ENCODE measurements around the gene CHST2.

CHST2 gene

GRCh38 chr3:143092191-143092590 lies 27.4 kb upstream of the CHST2 start:
- Histone ChIP-seq H3K4me1 (no peaks in the 10 kb centered on the region), H3K27me3 (peaks cover 0 to 3% of the 10 kb centered on the region in 2 donors), H3K9me3 (no peaks in the 10 kb centered on the region), H3K4me3 (no peak overlapping the region), H3K27ac (no peak overlapping the region), H3K36me3 (no peaks in the 10 kb centered on the region)
- intact Hi-C loops (cut with DNase I; ENCODE audit: low total_unique reads), result no loop called here
- no peak for DNase-seq
- no peak for TF ChIP-seq CTCF (IDR thresholded peaks at IDR 0.05)

GRCh38 chr3:143095813-143096212 lies 23.8 kb upstream of the CHST2 start:
- H3K27me3 ChIP-seq, result peaks cover 0 to 3% of the 10 kb centered on the region in 2 donors
- no peaks in the 10 kb centered on the region for H3K9me3 ChIP-seq
- no peak for TF ChIP-seq CTCF (IDR thresholded peaks at IDR 0.05)
- H3K4me3 ChIP-seq, result no peak overlapping the region
- intact Hi-C loops (cut with DNase I; ENCODE audit: low total_unique reads), result no loop called here
- no peak for DNase-seq
- H3K27ac ChIP-seq, result no peak overlapping the region
- no peaks in the 10 kb centered on the region for H3K4me1 ChIP-seq
- no peaks in the 10 kb centered on the region for H3K36me3 ChIP-seq

- Histone ChIP-seq H3K27me3 (peaks cover 0 to 3% of the 10 kb centered on the region in 2 donors), H3K4me1 (no peaks in the 10 kb centered on the region), H3K27ac (no peak overlapping the region), H3K36me3 (no peaks in the 10 kb centered on the region), H3K9me3 (no peaks in the 10 kb centered on the region), H3K4me3 (no peak overlapping the region)
- DNase-seq, result no peak
- TF ChIP-seq CTCF (IDR thresholded peaks at IDR 0.05), result no peak
- intact Hi-C loops (cut with DNase I; ENCODE audit: low total_unique reads), result no loop called here
These were observed 21.4 kb upstream of the CHST2 start for GRCh38 chr3:143098032-143098764.

- Histone ChIP-seq H3K9me3 (peaks cover 0 to 10% (median 8%) of the 10 kb centered on the region in 3 donors), H3K27ac (no peak overlapping the region), H3K36me3 (no peaks in the 10 kb centered on the region), H3K4me3 (no peak overlapping the region), H3K4me1 (no peaks in the 10 kb centered on the region), H3K27me3 (peaks cover 0 to 3% of the 10 kb centered on the region in 2 donors)
- intact Hi-C loops (cut with DNase I; ENCODE audit: low total_unique reads), result no loop called here
- DNase-seq, result no peak
- TF ChIP-seq CTCF (IDR thresholded peaks at IDR 0.05), result no peak
These were observed 20.4 kb upstream of the CHST2 start for GRCh38 chr3:143099210-143099609.

- H3K4me1 ChIP-seq, result no peaks in the 10 kb centered on the region
- no peak overlapping the region for H3K4me3 ChIP-seq
- DNase-seq, result no peak
- peaks cover 0 to 15% (median 13%) of the 10 kb centered on the region in 3 donors for H3K9me3 ChIP-seq
- H3K27me3 ChIP-seq, result peaks cover 0 to 3% of the 10 kb centered on the region in 2 donors
- intact Hi-C loops (cut with DNase I; ENCODE audit: low total_unique reads), result no loop called here
- TF ChIP-seq CTCF (IDR thresholded peaks at IDR 0.05), result no peak
- H3K36me3 ChIP-seq, result no peaks in the 10 kb centered on the region
- H3K27ac ChIP-seq, result no peak overlapping the region
These were observed 19.9 kb upstream of the CHST2 start for GRCh38 chr3:143099690-143100089.
